Measurements from ENCODE around the gene C4A. TPM values are rescaled to one million over a fixed set of nuclear protein-coding genes. Genes with fewer than 3 reads are reported as not detected.
A peak's percentile ranks its signal among the peaks of the same experiment; 100 is the strongest.
"Not testable (repeated sequence)": the region's sequence is repeated elsewhere in the genome, so short reads cannot be mapped to it uniquely, and the experiment has no call there.

C4A gene
- total RNA-seq, 2 experiments from 2014 or later = 4.2 TPM

GRCh38 chr6:31977816-31978431 is 3.9 kb upstream of the C4A start:
- no peaks in the 10 kb centered on the region for H3K9me3 ChIP-seq (ENCODE audit: control insufficient read depth in 1 of 2, insufficient read depth in 1 of 2, low read length in 2 of 2)
- CTCF ChIA-PET = no interaction called here
- peaks cover 27% of the 10 kb centered on the region for H3K4me1 Mint-ChIP-seq (ENCODE audit: low read depth)
- intact Hi-C loops (cut with DNase I, micrococcal nuclease) = loop anchor here in 1 of 2 experiments (10.0 kb wide), 2 partner anchors 197 to 823 kb away; partner anchors contain the start of genes AGPAT1, CCHCR1, RNF5 and TCF19
- H3K4me1 ChIP-seq (ENCODE audit: insufficient read depth, low read length) = peaks cover 20% of the 10 kb centered on the region
- ATAC-seq (ENCODE audit: poor library complexity) (no peak), DNase-seq (no peak)
- H3K27ac ChIP-seq (ENCODE audit: low read depth in 1 of 2, low read length in 2 of 2) = no peak overlapping the region
- H3K4me3 ChIP-seq (ENCODE audit: low read length) = no peak overlapping the region
- peak overlapping the region; percentile 80 for H3K27ac Mint-ChIP-seq
- POLR2A ChIA-PET = no interaction called here
- no peaks in the 10 kb centered on the region for H3K27me3 Mint-ChIP-seq
- H3K9me3 Mint-ChIP-seq = no peaks in the 10 kb centered on the region
- no peaks in the 10 kb centered on the region for H3K27me3 ChIP-seq (ENCODE audit: control insufficient read depth in 1 of 2, insufficient read depth in 2 of 2, low read length in 2 of 2)
- peaks cover 10% of the 10 kb centered on the region for H3K36me3 Mint-ChIP-seq (ENCODE audit: low read depth)
- TF ChIP-seq, protein P1, sequence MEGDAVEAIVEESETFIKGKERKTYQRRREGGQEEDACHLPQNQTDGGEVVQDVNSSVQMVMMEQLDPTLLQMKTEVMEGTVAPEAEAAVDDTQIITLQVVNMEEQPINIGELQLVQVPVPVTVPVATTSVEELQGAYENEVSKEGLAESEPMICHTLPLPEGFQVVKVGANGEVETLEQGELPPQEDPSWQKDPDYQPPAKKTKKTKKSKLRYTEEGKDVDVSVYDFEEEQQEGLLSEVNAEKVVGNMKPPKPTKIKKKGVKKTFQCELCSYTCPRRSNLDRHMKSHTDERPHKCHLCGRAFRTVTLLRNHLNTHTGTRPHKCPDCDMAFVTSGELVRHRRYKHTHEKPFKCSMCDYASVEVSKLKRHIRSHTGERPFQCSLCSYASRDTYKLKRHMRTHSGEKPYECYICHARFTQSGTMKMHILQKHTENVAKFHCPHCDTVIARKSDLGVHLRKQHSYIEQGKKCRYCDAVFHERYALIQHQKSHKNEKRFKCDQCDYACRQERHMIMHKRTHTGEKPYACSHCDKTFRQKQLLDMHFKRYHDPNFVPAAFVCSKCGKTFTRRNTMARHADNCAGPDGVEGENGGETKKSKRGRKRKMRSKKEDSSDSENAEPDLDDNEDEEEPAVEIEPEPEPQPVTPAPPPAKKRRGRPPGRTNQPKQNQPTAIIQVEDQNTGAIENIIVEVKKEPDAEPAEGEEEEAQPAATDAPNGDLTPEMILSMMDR (IDR thresholded peaks at IDR 0.05) = no peak
- no peaks in the 10 kb centered on the region for H3K36me3 ChIP-seq (ENCODE audit: insufficient read depth, low read length)
- H3K4me3 Mint-ChIP-seq = no peak overlapping the region

DNA sequence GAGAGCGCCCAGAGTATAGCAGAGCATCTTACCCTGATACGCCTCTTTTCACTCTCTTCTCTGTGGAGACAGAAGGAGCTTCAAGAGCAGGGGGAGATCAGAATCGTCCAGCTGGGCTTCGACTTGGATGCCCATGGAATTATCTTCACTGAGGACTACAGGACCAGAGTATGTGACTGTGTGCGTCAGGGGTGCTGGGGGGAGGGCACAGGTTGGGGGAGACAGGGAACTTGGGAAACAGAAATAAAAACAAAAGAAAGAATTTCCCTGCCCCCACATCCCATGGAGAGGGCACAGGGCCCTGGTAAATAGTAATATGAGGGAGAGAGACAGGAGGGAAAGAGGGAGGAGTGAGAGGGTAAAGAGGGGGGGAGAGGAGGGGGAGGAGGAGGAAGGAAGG is 3.0 kb upstream of the C4A start:
- TF ChIP-seq, protein P1 (IDR thresholded peaks at IDR 0.05) = no peak
- H3K4me3 Mint-ChIP-seq = peak overlapping the region; percentile 20
- intact Hi-C loops (cut with DNase I, micrococcal nuclease) = loop anchor here in 1 of 2 experiments (10.0 kb wide), 2 partner anchors 196 to 824 kb away; partner anchors contain the start of genes AGPAT1, CCHCR1, RNF5 and TCF19
- no peaks in the 10 kb centered on the region for H3K27me3 Mint-ChIP-seq
- H3K27ac ChIP-seq (ENCODE audit: low read depth in 1 of 2, low read length in 2 of 2) = peak overlapping the region; percentile 35 to 60
- peaks cover 4% of the 10 kb centered on the region for H3K36me3 Mint-ChIP-seq (ENCODE audit: low read depth)
- no peak overlapping the region for H3K4me3 ChIP-seq (ENCODE audit: low read length)
- no peak for ATAC-seq (ENCODE audit: poor library complexity)
- H3K4me1 ChIP-seq (ENCODE audit: insufficient read depth, low read length) = peaks cover 15% of the 10 kb centered on the region
- DNase-seq = no peak
- no peaks in the 10 kb centered on the region for H3K27me3 ChIP-seq (ENCODE audit: control insufficient read depth in 1 of 2, insufficient read depth in 2 of 2, low read length in 2 of 2)
- H3K27ac Mint-ChIP-seq = peak overlapping the region; percentile 80
- H3K4me1 Mint-ChIP-seq (ENCODE audit: low read depth) = peaks cover 18% of the 10 kb centered on the region
- CTCF ChIA-PET = no interaction called here
- POLR2A ChIA-PET = no interaction called here
- no peaks in the 10 kb centered on the region for H3K9me3 ChIP-seq (ENCODE audit: control insufficient read depth in 1 of 2, insufficient read depth in 1 of 2, low read length in 2 of 2)
- H3K9me3 Mint-ChIP-seq = no peaks in the 10 kb centered on the region
- H3K36me3 ChIP-seq (ENCODE audit: insufficient read depth, low read length) = no peaks in the 10 kb centered on the region

GRCh38 chr6:31979238-31979898 is 2.5 kb upstream of the C4A start:
- intact Hi-C loops (cut with DNase I, micrococcal nuclease) = loop anchor here in 1 of 2 experiments (10.0 kb wide), 2 partner anchors 195 to 825 kb away; partner anchors contain the start of genes AGPAT1, CCHCR1, RNF5 and TCF19
- POLR2A ChIA-PET = interaction anchor here (1.3 kb wide), 1 partner anchor 8 kb away, joined by 3 read pairs; the partner anchor contains the start of gene DXO
- CTCF ChIA-PET = no interaction called here

DNA sequence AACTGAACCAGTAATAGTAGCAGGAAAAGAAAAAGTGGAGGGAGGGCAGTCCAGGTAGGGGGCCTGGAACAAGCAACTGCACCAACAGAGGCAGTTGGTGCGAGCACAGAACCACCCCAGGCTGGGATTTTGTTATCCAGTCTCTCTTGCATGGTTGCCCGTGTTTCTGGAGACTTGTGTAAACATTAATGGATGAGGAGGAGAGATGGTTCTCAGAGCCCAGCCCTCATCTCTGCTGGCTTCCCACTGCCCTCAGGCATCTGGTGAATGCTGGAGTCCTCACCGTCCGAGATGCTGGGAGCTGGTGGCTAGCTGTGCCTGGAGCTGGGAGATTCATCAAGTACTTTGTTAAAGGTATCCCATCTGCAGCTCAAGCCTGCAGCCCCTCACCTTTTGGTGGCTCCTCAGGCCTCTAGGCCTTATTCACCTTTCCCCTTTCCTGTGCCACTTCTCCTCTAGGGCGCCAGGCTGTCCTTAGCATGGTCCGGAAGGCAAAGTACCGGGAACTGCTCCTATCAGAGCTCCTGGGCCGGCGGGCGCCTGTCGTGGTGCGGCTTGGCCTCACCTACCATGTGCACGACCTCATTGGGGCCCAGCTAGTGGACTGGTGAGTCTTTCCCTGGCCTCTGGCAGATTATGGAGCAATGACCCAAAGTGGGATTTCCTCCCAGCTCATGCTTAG is 1.5 kb upstream of the C4A start:
- intact Hi-C loops (cut with DNase I, micrococcal nuclease); H3K36me3 Mint-ChIP-seq (ENCODE audit: low read depth); H3K9me3 Mint-ChIP-seq; CTCF ChIA-PET; H3K36me3 ChIP-seq (ENCODE audit: insufficient read depth, low read length); H3K4me3 Mint-ChIP-seq; H3K27me3 ChIP-seq (ENCODE audit: control insufficient read depth in 1 of 2, insufficient read depth in 2 of 2, low read length in 2 of 2); H3K9me3 ChIP-seq (ENCODE audit: control insufficient read depth in 1 of 2, insufficient read depth in 1 of 2, low read length in 2 of 2); H3K4me3 ChIP-seq (ENCODE audit: low read length); ATAC-seq (ENCODE audit: poor library complexity); H3K27me3 Mint-ChIP-seq; DNase-seq; H3K27ac ChIP-seq (ENCODE audit: low read depth in 1 of 2, low read length in 2 of 2): not testable (repeated sequence)
- POLR2A ChIA-PET = interaction anchor here (1.3 kb wide), 1 partner anchor 9 kb away, joined by 3 read pairs; the partner anchor contains the start of gene DXO
- H3K27ac Mint-ChIP-seq = peak overlapping the region; percentile 80
- peaks cover 17% of the 10 kb centered on the region for H3K4me1 Mint-ChIP-seq (ENCODE audit: low read depth)
- peaks cover 15% of the 10 kb centered on the region for H3K4me1 ChIP-seq (ENCODE audit: insufficient read depth, low read length)

More at GRCh38 chr6:31979238-31979898, 2.5 kb upstream of the C4A start:
- H3K9me3 Mint-ChIP-seq = no peaks in the 10 kb centered on the region
- Histone ChIP-seq H3K27ac (ENCODE audit: low read depth in 1 of 2, low read length in 2 of 2) (peak overlapping the region; percentile 29), H3K4me3 (ENCODE audit: low read length) (no peak overlapping the region), H3K4me1 (ENCODE audit: insufficient read depth, low read length) (peaks cover 15% of the 10 kb centered on the region), H3K27me3 (ENCODE audit: control insufficient read depth in 1 of 2, insufficient read depth in 2 of 2, low read length in 2 of 2) (no peaks in the 10 kb centered on the region), H3K36me3 (ENCODE audit: insufficient read depth, low read length) (no peaks in the 10 kb centered on the region), H3K9me3 (ENCODE audit: control insufficient read depth in 1 of 2, insufficient read depth in 1 of 2, low read length in 2 of 2) (no peaks in the 10 kb centered on the region)
- no peak overlapping the region for H3K4me3 Mint-ChIP-seq
- no peaks in the 10 kb centered on the region for H3K27me3 Mint-ChIP-seq
- peak overlapping the region; percentile 80 for H3K27ac Mint-ChIP-seq
- ATAC-seq (ENCODE audit: poor library complexity) (no peak), DNase-seq (peak in 2 of 14 experiments; percentile 20 to 29)
- H3K4me1 Mint-ChIP-seq (ENCODE audit: low read depth) = peaks cover 17% of the 10 kb centered on the region
- H3K36me3 Mint-ChIP-seq (ENCODE audit: low read depth) = peaks cover 4% of the 10 kb centered on the region
- TF ChIP-seq, protein P1 (IDR thresholded peaks at IDR 0.05) = no peak
